SK-N-MC (cell line): Measurements from ENCODE around the gene ELOVL6.
"Not testable (repeated sequence)": the region's sequence is repeated elsewhere in the genome, so short reads cannot be mapped to it uniquely, and the experiment has no call there.

ENCODE experiments used
- DNase-seq: peaks from one replicate; pipeline ENCODE4 v3.0.0-alpha.2; 2011; ENCODE audit warnings: low read depth, low spot score
- H3K27ac ChIP-seq: fragments of 200-600 bp; sonication (generic); 2 replicates; pipeline ENCODE4 v1.5.1; 2016; ENCODE audit warnings: mixed run types
- H3K36me3 ChIP-seq: fragments of 200-600 bp; sonication (generic); 2 replicates; pipeline ENCODE4 v1.6.1; 2017; ENCODE audit warnings: antibody characterized with exemption, low read length, mixed read lengths; ENCODE audit not compliant: insufficient read depth
- H3K4me3 ChIP-seq: fragments of 200-600 bp; sonication (generic); 2 replicates; pipeline ENCODE4 v1.5.1; 2016
- H3K9ac ChIP-seq: fragments of 200-600 bp; sonication (generic); 2 replicates; pipeline ENCODE4 v1.8.0; 2017; ENCODE audit warnings: mixed run types, mixed read lengths; ENCODE audit not compliant: insufficient read length
- H3K9me3 ChIP-seq: fragments of 200-600 bp; sonication (generic); 2 replicates; pipeline ENCODE4 v1.6.1; 2017; ENCODE audit warnings: low read depth, mild to moderate bottlenecking, antibody characterized with exemption, low read length, moderate library complexity, mixed read lengths
- EZH2 ChIP-seq: fragments of 200-600 bp; sonication (generic); IDR thresholded peaks from one replicate; pipeline ENCODE4 v1.6.1; 2017; ENCODE audit warnings: antibody characterized with exemption
- FOXP2 ChIP-seq: optimal IDR thresholded peaks from 2 replicates; pipeline ENCODE3; 2011; ENCODE audit warnings: mild to moderate bottlenecking, moderate library complexity; ENCODE audit not compliant: insufficient read depth; ENCODE audit errors: extremely low read length, control extremely low read depth
- POLR2AphosphoS5 ChIP-seq: IDR thresholded peaks from 2 replicates; pipeline ENCODE4 v1.6.1; 2012; ENCODE audit warnings: mild to moderate bottlenecking, low read depth, low read length, borderline replicate concordance

Gene ELOVL6

DNA sequence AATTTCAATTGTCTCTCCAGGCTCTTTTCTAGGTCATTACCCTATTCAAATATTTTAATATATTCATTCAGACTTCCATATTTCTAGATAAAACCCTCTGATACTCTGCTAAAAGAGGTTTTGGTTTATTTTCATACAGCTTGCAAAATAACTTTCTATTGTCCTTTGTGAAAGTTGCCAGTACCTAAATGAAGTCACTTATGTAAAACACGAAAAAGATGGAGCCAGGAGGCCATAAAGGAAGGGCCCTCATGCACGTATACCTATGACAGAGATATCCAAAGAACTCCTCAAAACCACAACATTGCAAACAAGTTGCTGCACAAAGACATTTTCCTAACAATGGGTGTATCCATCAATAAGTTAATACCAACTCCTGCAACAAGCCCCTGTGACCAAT lies 25.7 kb upstream of the ELOVL6 start:
- H3K9ac ChIP-seq, result no peak overlapping the region
- no peak for DNase-seq

DNA sequence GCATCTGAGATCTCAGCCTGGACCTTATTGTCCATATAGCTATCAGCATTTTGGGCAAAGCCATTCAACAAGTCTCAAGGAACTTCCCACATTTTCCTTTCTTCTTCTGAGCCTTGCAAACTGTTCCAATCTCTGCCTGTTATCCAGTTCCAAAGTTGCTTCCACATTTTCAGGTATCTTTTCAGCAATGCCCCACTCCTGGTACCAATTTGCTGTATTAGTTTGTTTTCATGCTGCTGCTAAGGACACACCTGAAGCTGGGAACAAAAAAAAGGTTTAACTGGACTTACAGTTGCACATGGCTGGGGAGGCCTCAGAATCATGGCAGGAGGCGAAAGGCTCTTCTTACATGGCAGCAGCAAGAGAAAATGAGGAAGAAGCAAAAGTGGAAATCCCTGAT lies 20.5 kb upstream of the ELOVL6 start:
- H3K4me3 ChIP-seq, H3K36me3 ChIP-seq, DNase-seq, H3K9me3 ChIP-seq, H3K9ac ChIP-seq, H3K27ac ChIP-seq: not testable (repeated sequence)

More for the DNA sequence above, 25.7 kb upstream of the ELOVL6 start:
- Histone ChIP-seq H3K27ac (no peak overlapping the region), H3K4me3 (no peak overlapping the region), H3K36me3 (no peaks in the 10 kb centered on the region), H3K9me3 (no peaks in the 10 kb centered on the region)
- TF ChIP-seq EZH2, result no peak
- no peak for TF ChIP-seq POLR2AphosphoS5
- no peak for TF ChIP-seq FOXP2

DNA sequence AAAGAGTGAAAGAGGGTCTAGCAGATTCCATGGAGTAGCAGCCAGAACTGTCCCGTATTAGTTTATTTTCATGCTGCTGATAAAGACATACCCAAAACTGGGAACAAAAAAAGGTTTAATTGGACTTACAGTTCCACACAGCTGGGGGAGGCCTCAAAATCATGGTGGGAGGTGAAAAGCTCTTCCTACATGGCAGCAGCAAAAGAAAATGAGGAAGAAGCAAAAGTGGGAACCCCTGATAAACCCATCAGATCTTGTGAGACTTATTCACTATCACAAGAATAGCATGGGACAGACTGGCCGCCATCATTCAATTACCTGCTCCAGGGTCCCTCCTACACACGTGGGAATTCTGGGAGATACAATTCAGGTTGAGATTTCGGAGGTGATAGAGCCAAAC lies 18.8 kb upstream of the ELOVL6 start:
- H3K27ac ChIP-seq, H3K4me3 ChIP-seq, H3K9me3 ChIP-seq, DNase-seq, H3K36me3 ChIP-seq, H3K9ac ChIP-seq: not testable (repeated sequence)

- H3K36me3 ChIP-seq, result no peaks in the 10 kb centered on the region
- H3K27ac ChIP-seq, result no peak overlapping the region
- no peak overlapping the region for H3K4me3 ChIP-seq
- TF ChIP-seq FOXP2, result no peak
- no peak for TF ChIP-seq POLR2AphosphoS5
- no peak for TF ChIP-seq EZH2
- H3K9ac ChIP-seq, result no peak overlapping the region
- H3K9me3 ChIP-seq, result no peaks in the 10 kb centered on the region
- DNase-seq, result no peak
These were observed 17.7 kb upstream of the ELOVL6 start for GRCh38 chr4:110216129-110216528.

DNA sequence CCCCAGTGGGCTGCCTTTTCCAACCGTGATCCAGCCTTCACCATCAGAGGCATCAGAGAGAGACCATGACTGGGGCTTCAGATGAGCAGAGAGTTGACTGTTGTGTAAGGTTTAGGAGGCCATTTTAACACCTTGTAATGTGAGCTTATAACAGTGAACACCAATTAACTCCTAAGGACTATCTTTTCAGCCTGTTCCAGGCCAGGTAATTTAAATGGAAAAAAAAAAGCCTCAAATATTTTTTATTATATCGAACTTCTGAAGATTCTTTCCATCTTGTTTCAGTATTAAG lies 13.3 kb upstream of the ELOVL6 start:
- Histone ChIP-seq H3K9me3 (no peaks in the 10 kb centered on the region), H3K36me3 (no peaks in the 10 kb centered on the region), H3K9ac (no peak overlapping the region), H3K27ac (no peak overlapping the region), H3K4me3 (no peak overlapping the region)
- DNase-seq, result no peak
- no peak for TF ChIP-seq EZH2
- TF ChIP-seq FOXP2, result no peak
- no peak for TF ChIP-seq POLR2AphosphoS5

DNA sequence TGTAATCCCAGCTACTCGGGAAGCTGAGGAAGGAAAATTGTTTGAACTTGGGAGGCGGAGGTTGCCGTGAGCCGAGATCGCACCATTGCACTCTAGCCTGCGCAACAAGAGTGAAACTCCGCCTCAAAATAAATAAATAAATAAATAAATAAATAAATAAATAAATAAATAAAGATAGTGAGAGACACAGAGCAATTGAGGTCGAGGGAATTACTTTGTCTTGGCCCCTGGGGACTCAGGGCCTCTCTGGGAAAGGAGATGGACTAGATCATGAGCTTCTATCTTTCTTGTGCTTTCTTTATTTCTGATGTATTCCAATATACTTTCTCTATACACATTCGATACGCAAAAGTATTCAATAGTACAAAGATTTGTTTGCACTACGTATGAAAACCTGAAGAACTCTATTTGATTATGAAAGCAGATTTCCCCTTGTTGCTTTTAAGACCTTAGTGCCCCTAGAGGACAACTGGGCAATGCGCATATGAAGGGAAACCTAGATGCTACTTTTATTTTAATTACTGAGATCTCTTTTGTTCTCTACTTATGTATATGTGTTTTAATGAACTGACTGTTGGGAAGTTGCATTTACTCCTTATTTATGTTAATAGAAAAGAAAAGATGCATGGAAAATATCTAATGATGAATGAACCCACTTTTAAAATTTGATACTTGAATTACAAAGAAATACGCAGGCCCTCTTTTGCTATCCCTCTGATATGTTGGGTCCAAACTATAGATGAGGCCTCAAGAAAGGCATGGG lies 12.8 kb upstream of the ELOVL6 start:
- no peak for DNase-seq
- no peak for TF ChIP-seq FOXP2
- no peak for TF ChIP-seq EZH2
- TF ChIP-seq POLR2AphosphoS5, result no peak
- Histone ChIP-seq H3K9ac (no peak overlapping the region), H3K36me3 (no peaks in the 10 kb centered on the region), H3K4me3 (no peak overlapping the region), H3K9me3 (no peaks in the 10 kb centered on the region), H3K27ac (no peak overlapping the region)

GRCh38 chr4:110208419-110208818 lies 10.0 kb upstream of the ELOVL6 start:
- no peak for DNase-seq
- Histone ChIP-seq H3K36me3 (no peaks in the 10 kb centered on the region), H3K9ac (no peak overlapping the region), H3K27ac (no peak overlapping the region), H3K4me3 (no peak overlapping the region), H3K9me3 (no peaks in the 10 kb centered on the region)
- no peak for TF ChIP-seq EZH2
- TF ChIP-seq POLR2AphosphoS5, result no peak
- TF ChIP-seq FOXP2, result no peak

DNA sequence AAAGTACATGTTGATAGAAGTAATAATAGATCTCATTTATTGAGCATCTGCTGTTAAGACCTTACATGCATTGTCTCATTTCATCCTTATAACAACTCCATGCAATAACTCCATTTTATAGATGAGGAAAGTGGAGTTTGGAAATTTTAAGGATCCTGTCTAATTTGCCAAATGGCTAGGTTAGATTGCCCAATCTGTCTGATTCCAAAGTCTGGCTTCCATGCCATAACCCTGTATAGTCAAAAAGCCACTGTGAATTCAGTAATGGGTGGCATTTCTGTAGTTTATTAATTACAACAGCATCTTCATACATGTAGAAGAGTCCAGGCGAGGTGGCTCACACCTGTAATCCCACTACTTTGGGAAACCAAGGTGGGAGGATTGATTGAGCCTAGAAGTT lies 8.8 kb upstream of the ELOVL6 start:
- Histone ChIP-seq H3K4me3 (no peak overlapping the region), H3K27ac (no peak overlapping the region), H3K36me3 (no peaks in the 10 kb centered on the region), H3K9me3 (no peaks in the 10 kb centered on the region), H3K9ac (no peak overlapping the region)
- TF ChIP-seq POLR2AphosphoS5, result no peak
- no peak for TF ChIP-seq EZH2
- no peak for TF ChIP-seq FOXP2
- DNase-seq, result no peak

GRCh38 chr4:110202024-110202423 lies 3.6 kb upstream of the ELOVL6 start:
- TF ChIP-seq FOXP2 (no peak), POLR2AphosphoS5 (no peak), EZH2 (no peak)
- no peak for DNase-seq
- Histone ChIP-seq H3K9me3 (no peaks in the 10 kb centered on the region), H3K9ac (no peak overlapping the region), H3K36me3 (no peaks in the 10 kb centered on the region), H3K27ac (no peak overlapping the region), H3K4me3 (no peak overlapping the region)
